ENCODE data around the gene ZNF384. TPM values are rescaled to one million over a fixed set of nuclear protein-coding genes. Genes with fewer than 3 reads are reported as not detected.

Gene ZNF384
- total and polyA plus RNA-seq, 2 of the 8 experiments (the other 6 are each of a cell fraction or from before 2014, with no cell fraction given) = 59.0 to 59.6 TPM

DNA sequence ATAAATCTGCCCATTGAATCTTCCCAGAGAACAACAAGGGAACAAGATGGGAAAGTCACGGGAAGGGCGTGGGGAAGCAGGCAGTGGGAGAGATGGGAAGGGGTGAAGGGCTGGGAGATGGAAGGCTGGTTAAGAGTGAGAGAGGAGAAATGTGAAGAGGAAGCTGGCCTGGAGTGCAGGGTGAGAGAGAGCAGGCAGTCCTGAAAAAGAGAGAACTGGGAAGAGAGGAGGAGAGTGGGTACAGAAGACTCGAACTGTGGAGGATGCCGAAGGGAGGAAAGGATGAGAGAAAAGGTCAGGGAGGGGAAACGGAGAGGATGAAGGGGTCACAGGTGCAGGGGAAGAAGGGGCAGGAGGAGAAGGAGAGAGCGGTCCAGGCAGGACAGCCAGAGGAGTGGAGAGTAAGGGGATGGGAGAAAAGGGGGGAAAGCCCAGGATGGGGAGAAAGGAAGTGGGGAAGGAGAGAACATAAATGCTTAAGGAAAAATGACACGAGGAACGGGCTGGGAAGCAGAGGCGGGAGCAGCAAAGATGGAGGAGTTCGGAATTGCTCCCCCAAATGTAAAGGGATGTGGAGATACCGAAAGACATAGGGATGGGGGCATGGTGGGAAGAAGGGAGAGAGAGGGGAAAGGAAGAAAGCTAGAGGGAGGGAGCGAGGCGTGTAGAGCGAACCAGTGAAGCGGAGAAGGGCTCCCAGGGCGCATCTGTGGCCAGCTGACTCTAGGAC is 10.2 kb upstream of the ZNF384 start:
- Histone ChIP-seq H3K27ac (ENCODE audit: low read depth, low read length) (no peak overlapping the region), H3K23ac (ENCODE audit: insufficient read length) (no peak overlapping the region), H3K27me3 (replicated peaks in 1 of 4; ENCODE audit: control insufficient read depth in 3 of 4, extremely low read depth in 1 of 4, insufficient read depth in 3 of 4, low read length in 3 of 4) (peaks cover 0 to 16% (median 14%) of the 10 kb centered on the region in 4 experiments; a peak in 6 of 7 replicates), H2BK15ac (ENCODE audit: low read length) (peak overlapping the region; percentile 97), H2BK12ac (ENCODE audit: low read depth, low read length) (peak overlapping the region; percentile 87; the same call in 1 of the 2 replicates), H3K4me2 (ENCODE audit: insufficient read depth in 1 of 2, low read depth in 2 of 2, low read length in 2 of 2) (peak overlapping the region; percentile 84 to 99), H3K23me2 (ENCODE audit: low read depth, low read length) (peaks cover 16% of the 10 kb centered on the region), H4K8ac (ENCODE audit: extremely low read depth, insufficient read depth, low read length) (no peak overlapping the region), H3K9me3 (ENCODE audit: insufficient read depth in 2 of 2, low read depth in 1 of 2, low read length in 1 of 2) (no peaks in the 10 kb centered on the region), H3K14ac (ENCODE audit: insufficient read length) (no peak overlapping the region), H3K79me1 (ENCODE audit: low read depth, low read length) (no peaks in the 10 kb centered on the region; the same call in 1 of the 2 replicates), H4K20me1 (replicated peaks in 1 of 2; ENCODE audit: control insufficient read depth in 1 of 2, insufficient read depth in 2 of 2, low read length in 2 of 2) (no peaks in the 10 kb centered on the region), H3K36me3 (ENCODE audit: control insufficient read depth in 2 of 4, insufficient read depth in 4 of 4, low read length in 3 of 4) (peaks cover 0 to 3% (median under 1%) of the 10 kb centered on the region in 4 experiments; a peak in 1 of 8 replicates), H3K9ac (replicated peaks in 1 of 4; ENCODE audit: extremely low read depth in 1 of 4, low read depth in 3 of 4, low read length in 3 of 4) (peak overlapping the region in 1 of 4 experiments; percentile 68; a peak in 2 of 7 replicates), H4K5ac (ENCODE audit: insufficient read length, low read depth, low read length) (no peak overlapping the region), H3K56ac (replicated peaks; ENCODE audit: insufficient read length, low read depth, low read length) (no peak overlapping the region), H4K91ac (replicated peaks; ENCODE audit: insufficient read length, low read length) (no peak overlapping the region), H3K4ac (replicated peaks; ENCODE audit: insufficient read length, low read depth, low read length) (no peak overlapping the region), H2AFZ (ENCODE audit: low read length) (peak overlapping the region; percentile 60; the same call in 1 of the 2 replicates), H3K4me3 (ENCODE audit: extremely low read depth in 1 of 4, insufficient read depth in 2 of 4, low read depth in 3 of 4, low read length in 4 of 4) (peak overlapping the region; percentile 72 to 90 (median 72)), H2BK5ac (ENCODE audit: low read depth, low read length) (peak overlapping the region; percentile 7; the same call in 1 of the 2 replicates), H3K4me1 (replicated peaks in 1 of 4; ENCODE audit: control insufficient read depth in 3 of 4, insufficient read depth in 4 of 4, low read length in 3 of 4) (peaks cover 0 to 12% (median 9%) of the 10 kb centered on the region in 4 experiments; a peak in 5 of 7 replicates), H2AK5ac (ENCODE audit: low read depth, low read length) (0 out of 2 replicates have a peak overlapping the region, but pooled peaks have one; percentile 75), H2BK120ac (replicated peaks; ENCODE audit: low read depth, low read length) (no peak overlapping the region), H2BK20ac (ENCODE audit: low read length) (no peak overlapping the region), H3K79me2 (ENCODE audit: control insufficient read depth in 1 of 2, insufficient read depth in 2 of 2, low read length in 2 of 2) (no peaks in the 10 kb centered on the region), H3K18ac (ENCODE audit: extremely low read depth, low read length) (peak overlapping the region; percentile 71)
- ChIA-PET CTCF (ENCODE audit: partially characterized antibody) (interaction anchor here (0.5 to 4.5 kb wide), 23 partner anchors 9 to 173 kb away, joined by 3 to 39 read pairs (median 4); partner anchors contain the start of genes MLF2 and ZNF384), POLR2A (ENCODE audit: partially characterized antibody) (interaction anchor here (0.6 to 3.1 kb wide), 23 partner anchors 9 to 165 kb away, joined by 3 to 32 read pairs (median 4); partner anchors contain the start of genes CDCA3, GAPDH, PTMS and USP5)
- DNase-seq (ENCODE audit: low read depth in 1 of 2, low spot score in 2 of 2) (no peak), FAIRE-seq (no peak)
- TF ChIP-seq RAD21 (IDR thresholded peaks at IDR 0.05 in 1 of 2, conservative IDR thresholded peaks at IDR 0.05 in 1 of 2; ENCODE audit: low read depth in 2 of 2, low read length in 2 of 2) = no peak
- TF ChIP-seq JUND (IDR thresholded peaks at IDR 0.05; ENCODE audit: low read length) = no peak
- TF ChIP-seq GTF2F1 (IDR thresholded peaks at IDR 0.05; ENCODE audit: borderline replicate concordance, low read depth, low read length) = no peak
- TF ChIP-seq ASH2L (IDR thresholded peaks at IDR 0.05; ENCODE audit: low read length) = peak; percentile 0
- TF ChIP-seq SUZ12 (IDR thresholded peaks at IDR 0.05; ENCODE audit: low read length) = 0 out of 2 replicates have a peak, but pooled peaks have one; percentile 29
- no peak for TF ChIP-seq NANOG (IDR thresholded peaks at IDR 0.05; ENCODE audit: insufficient read depth, low read depth, low read length, poor library complexity, severe bottlenecking)
- 15% methylated on average over 12 of the region's 16 CpGs; no CpG with 5 or more reads in 1 of the 2 experiments for WGBS, 2 experiments (ENCODE audit: extremely low coverage in 1 of 2, insufficient coverage in 1 of 2, insufficient read length in 1 of 2, insufficient replicate concordance in 2 of 2, low coverage in 1 of 2, low lambda C conversion rate in 2 of 2, missing lambda C conversion rate in 1 of 2)

Data from H1 (cell line).